Mucosa of stomach (tissue), 1 donor: ENCODE data around the gene APCS.

Experiments
- H3K27me3 ChIP-seq: one replicate; pipeline ENCODE4 v1.7.0; 2013; ENCODE audit warnings: mild to moderate bottlenecking, low read length; ENCODE audit not compliant: control insufficient read depth, insufficient read depth
- H3K36me3 ChIP-seq: one replicate; pipeline ENCODE4 v1.7.0; 2013; ENCODE audit warnings: low read length; ENCODE audit not compliant: control insufficient read depth, insufficient read depth
- H3K4me1 ChIP-seq: one replicate; pipeline ENCODE4 v1.7.0; 2013; ENCODE audit warnings: mild to moderate bottlenecking, low read length; ENCODE audit not compliant: control insufficient read depth, insufficient read depth
- H3K4me3 ChIP-seq: one replicate; pipeline ENCODE4 v1.7.0; 2013; ENCODE audit warnings: low read length
- H3K9ac ChIP-seq: one replicate; pipeline ENCODE4 v1.7.0; 2013; ENCODE audit warnings: mild to moderate bottlenecking, low read length, moderate library complexity
- H3K9me3 ChIP-seq: one replicate; pipeline ENCODE4 v1.7.0; 2013; ENCODE audit warnings: mild to moderate bottlenecking, low read length, moderate library complexity; ENCODE audit not compliant: control insufficient read depth
- donor health status: Pancreatic carcinoma.

APCS gene, protein sequence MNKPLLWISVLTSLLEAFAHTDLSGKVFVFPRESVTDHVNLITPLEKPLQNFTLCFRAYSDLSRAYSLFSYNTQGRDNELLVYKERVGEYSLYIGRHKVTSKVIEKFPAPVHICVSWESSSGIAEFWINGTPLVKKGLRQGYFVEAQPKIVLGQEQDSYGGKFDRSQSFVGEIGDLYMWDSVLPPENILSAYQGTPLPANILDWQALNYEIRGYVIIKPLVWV

DNA sequence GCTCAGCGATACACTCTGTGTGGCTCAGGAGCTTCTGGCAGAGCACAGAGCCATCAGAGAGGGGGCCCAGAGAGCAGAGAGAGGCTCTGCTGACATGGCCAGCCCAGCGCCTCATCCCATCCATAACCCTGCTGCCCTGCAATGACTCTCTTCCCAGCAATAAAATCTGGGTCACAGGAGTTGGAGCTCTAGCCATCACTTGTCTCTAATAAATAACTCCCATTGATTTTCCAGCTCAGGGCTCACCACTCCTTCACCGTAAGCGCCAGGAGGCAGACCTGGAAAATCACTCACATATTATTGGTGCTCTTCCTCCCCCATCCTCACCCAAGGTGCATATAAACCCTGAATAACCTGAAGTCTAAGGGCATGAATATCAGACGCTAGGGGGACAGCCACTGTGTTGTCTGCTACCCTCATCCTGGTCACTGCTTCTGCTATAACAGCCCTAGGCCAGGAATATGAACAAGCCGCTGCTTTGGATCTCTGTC lies at the start of gene APCS:
TSS of gene APCS (plus strand) at position 366 of the 491 bp plus-strand sequence. CDS start at position 462, 96 bp downstream.
- H3K36me3 ChIP-seq = no peaks in the 10 kb centered on the region
- no peaks in the 10 kb centered on the region for H3K9me3 ChIP-seq
- H3K9ac ChIP-seq = no peak within 1 kb of the TSS
- no peaks in the 10 kb centered on the region for H3K4me1 ChIP-seq
- no peaks in the 10 kb centered on the region for H3K27me3 ChIP-seq
- no peak within 1 kb of the TSS for H3K4me3 ChIP-seq

DNA sequence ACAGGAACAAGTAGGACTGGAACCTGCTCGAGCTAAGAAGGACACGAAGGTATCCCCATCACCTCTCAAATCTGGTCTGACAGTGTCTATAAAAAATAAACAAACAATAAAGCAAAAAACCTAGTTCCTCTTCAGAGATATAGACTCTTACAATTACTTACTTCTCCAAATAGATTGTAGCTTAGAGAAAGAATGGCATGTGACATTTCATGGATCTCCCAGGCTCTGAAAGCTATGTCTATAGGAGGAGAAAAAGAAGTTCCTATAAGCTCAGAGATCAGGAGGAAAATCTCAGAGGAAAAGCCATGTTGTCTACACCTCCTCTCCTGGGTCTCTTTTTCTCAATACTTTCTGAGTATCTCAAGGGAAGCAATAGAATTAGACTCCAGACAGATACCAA lies 39.5 kb upstream of the APCS start:
- Histone ChIP-seq H3K9me3 (no peaks in the 10 kb centered on the region), H3K4me1 (no peaks in the 10 kb centered on the region), H3K27me3 (no peaks in the 10 kb centered on the region), H3K36me3 (no peaks in the 10 kb centered on the region), H3K4me3 (no peak overlapping the region), H3K9ac (no peak overlapping the region)

DNA sequence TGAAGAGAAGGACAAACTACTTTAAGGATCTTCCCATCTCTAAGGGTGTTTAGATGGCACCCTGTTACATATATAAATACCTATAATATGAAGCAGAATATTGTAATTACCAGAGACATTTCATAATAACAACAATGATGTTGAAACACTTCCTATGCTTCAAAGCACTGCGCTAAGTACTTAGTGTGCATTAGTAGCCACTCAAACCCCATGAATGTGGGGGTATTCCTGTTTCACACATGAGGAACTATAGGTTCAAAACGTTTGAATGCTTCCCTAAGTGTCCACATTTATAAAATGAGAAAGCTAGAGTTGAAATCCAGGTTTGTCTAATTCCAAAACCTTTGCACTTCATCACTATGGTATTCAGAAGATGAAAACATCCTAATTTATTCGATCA lies 33.4 kb upstream of the APCS start:
- Histone ChIP-seq H3K9me3 (no peaks in the 10 kb centered on the region), H3K36me3 (no peaks in the 10 kb centered on the region), H3K9ac (no peak overlapping the region), H3K4me3 (no peak overlapping the region), H3K27me3 (no peaks in the 10 kb centered on the region), H3K4me1 (no peaks in the 10 kb centered on the region)

DNA sequence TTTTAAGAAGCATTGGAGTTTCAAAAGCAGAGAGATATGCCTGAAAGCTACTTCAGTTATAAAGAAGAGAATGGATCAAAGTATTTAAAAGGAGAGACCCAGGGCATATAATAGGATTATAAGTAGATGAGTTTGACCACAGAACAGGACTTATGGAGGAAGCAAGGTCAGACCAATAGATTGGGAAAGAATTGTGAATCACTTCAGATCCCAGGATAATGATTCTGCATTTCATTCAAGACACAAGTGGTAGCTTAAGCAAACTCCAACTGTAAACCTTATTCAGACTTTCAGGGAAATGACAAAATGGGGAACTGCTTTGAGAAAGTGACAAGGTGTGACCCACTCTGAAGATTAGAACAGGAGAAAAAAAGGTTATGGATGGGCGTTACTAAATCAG lies 32.9 kb upstream of the APCS start:
- H3K36me3 ChIP-seq = no peaks in the 10 kb centered on the region
- no peak overlapping the region for H3K4me3 ChIP-seq
- H3K4me1 ChIP-seq = no peaks in the 10 kb centered on the region
- H3K9me3 ChIP-seq = no peaks in the 10 kb centered on the region
- no peak overlapping the region for H3K9ac ChIP-seq
- no peaks in the 10 kb centered on the region for H3K27me3 ChIP-seq

DNA sequence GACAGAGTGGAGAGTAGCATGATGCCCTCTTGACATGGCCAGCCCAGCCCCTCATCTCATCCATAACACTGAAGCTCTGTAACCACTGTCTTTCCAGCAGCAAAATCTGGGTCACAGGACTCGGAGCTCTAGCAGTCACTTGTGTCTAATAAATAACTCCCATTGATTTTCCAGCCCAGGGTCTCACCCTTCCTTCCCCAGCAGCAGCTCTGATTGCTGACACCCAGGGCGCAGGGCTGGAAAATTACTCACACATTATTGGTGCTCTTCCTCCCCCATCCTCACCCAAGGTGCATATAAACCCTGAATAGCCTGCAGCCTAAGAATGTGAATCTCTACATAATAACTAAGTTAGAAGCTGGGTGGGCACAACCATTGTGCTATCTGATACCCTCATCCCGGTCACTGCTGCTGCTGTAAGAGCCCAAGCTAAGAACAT lies 30.7 kb upstream of the APCS start:
- Histone ChIP-seq H3K36me3 (no peaks in the 10 kb centered on the region), H3K27me3 (no peaks in the 10 kb centered on the region), H3K4me1 (no peaks in the 10 kb centered on the region), H3K4me3 (no peak overlapping the region), H3K9ac (no peak overlapping the region), H3K9me3 (no peaks in the 10 kb centered on the region)

DNA sequence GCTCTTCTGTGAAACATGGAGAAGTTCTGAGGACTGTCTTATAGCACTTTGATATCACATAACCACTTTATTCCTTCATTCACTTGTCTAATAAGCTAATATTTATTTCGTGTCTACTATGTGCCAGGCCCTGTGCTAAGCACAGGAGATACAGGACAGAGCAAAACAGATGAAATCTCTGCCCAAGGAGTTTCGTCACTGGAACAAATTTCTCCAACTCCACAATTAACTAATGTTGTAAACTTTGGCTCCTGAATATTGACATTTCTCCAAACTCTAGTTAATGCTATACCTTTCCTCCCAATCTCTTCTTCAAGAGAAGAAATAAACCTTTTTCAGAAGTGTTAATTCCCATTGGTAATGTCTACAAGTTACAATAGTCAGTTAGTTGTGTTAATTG lies 27.0 kb upstream of the APCS start:
- no peaks in the 10 kb centered on the region for H3K36me3 ChIP-seq
- H3K4me3 ChIP-seq = no peak overlapping the region
- H3K9me3 ChIP-seq = no peaks in the 10 kb centered on the region
- no peak overlapping the region for H3K9ac ChIP-seq
- H3K27me3 ChIP-seq = no peaks in the 10 kb centered on the region
- no peaks in the 10 kb centered on the region for H3K4me1 ChIP-seq

DNA sequence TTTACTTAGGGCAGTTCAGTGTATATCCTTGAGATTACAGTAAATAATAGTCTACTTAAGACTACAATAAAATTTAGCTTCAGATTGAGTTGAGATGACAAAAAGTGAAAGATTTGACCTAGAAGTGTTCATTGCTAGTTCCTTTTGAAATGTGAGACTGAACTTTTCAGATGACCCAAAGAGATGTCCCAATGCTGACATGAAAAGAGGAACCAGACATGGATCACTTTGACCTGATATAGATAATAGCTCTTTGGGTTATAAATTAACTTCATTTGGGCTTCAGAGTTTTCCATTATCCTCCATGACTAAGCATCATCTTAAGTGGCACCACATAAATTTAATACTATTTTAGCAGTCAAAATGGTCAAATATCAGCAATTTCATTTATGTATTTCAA lies 26.1 kb upstream of the APCS start:
- H3K4me3 ChIP-seq = no peak overlapping the region
- H3K36me3 ChIP-seq = no peaks in the 10 kb centered on the region
- no peaks in the 10 kb centered on the region for H3K9me3 ChIP-seq
- H3K4me1 ChIP-seq = no peaks in the 10 kb centered on the region
- H3K9ac ChIP-seq = no peak overlapping the region
- no peaks in the 10 kb centered on the region for H3K27me3 ChIP-seq

DNA sequence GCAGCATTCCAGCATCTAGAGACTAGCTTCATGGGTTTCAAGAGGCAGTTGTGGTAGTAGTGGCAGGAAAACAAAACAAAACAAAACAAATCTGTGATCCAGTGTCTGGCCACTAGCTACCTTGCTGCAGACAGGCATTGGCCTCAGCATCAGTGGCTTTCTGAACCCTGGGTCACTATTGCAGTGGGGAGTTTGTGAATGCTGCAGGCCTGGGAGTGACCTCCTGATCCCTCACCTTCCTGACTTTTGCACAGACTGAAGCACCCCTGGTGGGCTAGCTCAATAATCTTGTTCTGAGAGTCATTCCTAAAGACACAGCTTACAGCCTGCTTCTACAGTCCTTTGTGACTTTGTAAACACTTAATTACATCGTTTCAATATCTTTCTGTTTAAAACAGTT lies 24.9 kb upstream of the APCS start:
- Histone ChIP-seq H3K4me1 (no peaks in the 10 kb centered on the region), H3K9me3 (no peaks in the 10 kb centered on the region), H3K27me3 (no peaks in the 10 kb centered on the region), H3K4me3 (no peak overlapping the region), H3K36me3 (no peaks in the 10 kb centered on the region), H3K9ac (no peak overlapping the region)

DNA sequence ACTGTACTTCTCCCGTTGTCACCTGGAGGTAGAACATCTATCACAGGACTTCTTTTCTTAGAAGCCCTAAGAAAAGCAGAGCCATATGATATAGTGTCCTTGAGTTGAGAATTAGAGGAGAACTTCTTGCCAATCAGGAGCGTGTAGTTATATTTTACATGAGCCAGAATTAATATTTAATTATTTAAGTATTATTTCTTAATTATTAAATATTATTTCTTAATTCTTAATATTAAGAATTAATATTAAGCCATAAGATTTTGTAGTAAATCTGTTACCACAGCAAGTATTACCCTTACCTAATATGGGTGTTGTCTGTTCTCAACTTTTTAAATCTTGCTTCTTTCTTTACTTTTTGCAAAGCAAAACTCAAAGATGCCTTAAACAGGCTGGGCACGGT lies 10.2 kb upstream of the APCS start:
- H3K9me3 ChIP-seq = no peaks in the 10 kb centered on the region
- H3K27me3 ChIP-seq = no peaks in the 10 kb centered on the region
- no peaks in the 10 kb centered on the region for H3K4me1 ChIP-seq
- no peak overlapping the region for H3K4me3 ChIP-seq
- no peak overlapping the region for H3K9ac ChIP-seq
- H3K36me3 ChIP-seq = no peaks in the 10 kb centered on the region

DNA sequence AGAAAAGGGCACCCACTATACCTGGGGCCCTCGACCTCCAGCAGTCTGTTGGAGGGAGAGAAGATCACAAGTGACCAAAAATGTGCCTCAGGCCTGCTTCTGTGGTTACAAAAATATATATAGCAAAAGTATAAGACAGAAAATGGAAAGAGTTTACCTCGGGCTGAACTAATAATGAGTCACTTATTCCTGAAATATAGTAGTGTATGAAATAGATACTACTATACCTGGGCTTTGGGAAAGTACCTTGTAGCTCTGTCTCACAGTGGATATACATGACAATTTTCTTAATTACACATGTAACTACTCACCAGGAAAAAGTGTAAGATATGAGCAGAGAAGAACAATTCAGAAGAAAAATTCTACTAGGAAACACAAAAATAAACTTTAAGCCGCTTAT lies 7.3 kb upstream of the APCS start:
- Histone ChIP-seq H3K9me3 (no peaks in the 10 kb centered on the region), H3K4me3 (no peak overlapping the region), H3K36me3 (no peaks in the 10 kb centered on the region), H3K4me1 (no peaks in the 10 kb centered on the region), H3K27me3 (no peaks in the 10 kb centered on the region), H3K9ac (no peak overlapping the region)

DNA sequence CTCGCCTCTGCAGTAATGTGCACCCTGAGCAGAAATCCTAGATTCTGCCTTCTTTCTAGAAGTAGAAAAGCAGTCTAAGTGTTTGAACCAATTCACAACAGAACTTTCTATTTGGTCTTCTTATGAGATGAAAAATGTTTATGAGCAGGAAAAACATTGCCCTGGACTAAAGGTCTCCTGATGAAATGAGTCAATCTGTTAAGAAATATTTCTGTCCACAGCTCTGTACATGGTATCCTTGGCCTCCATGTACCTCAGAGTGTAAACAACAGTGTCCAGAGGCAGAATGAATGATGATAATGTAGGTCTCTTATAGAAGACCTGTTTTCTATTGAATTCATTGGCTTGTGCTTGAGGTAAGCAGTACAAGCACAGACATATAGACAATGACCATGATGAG lies 6.2 kb upstream of the APCS start:
- no peaks in the 10 kb centered on the region for H3K36me3 ChIP-seq
- no peaks in the 10 kb centered on the region for H3K9me3 ChIP-seq
- H3K27me3 ChIP-seq = no peaks in the 10 kb centered on the region
- no peak overlapping the region for H3K9ac ChIP-seq
- no peaks in the 10 kb centered on the region for H3K4me1 ChIP-seq
- no peak overlapping the region for H3K4me3 ChIP-seq

DNA sequence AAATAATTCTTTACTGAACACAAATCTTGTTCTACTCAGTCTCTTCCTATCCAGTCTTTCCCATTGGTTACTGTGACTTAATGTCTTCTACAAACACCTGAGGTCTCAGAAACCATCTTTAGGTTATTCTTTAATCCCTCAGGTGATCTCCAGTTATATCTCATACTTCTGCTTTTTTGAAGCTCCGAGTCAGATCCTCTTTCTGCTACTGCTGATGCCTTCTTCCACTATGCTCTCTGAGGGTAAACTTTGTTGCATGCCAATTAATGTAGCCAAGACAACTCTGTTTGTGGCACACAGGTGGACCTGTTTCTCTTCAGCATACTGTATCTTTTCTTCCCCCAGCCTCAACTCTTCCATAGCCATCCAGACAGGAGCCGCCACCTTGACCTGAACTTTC lies 3.1 kb upstream of the APCS start:
- Histone ChIP-seq H3K27me3 (no peaks in the 10 kb centered on the region), H3K4me1 (no peaks in the 10 kb centered on the region), H3K9me3 (no peaks in the 10 kb centered on the region), H3K4me3 (no peak overlapping the region), H3K9ac (no peak overlapping the region), H3K36me3 (no peaks in the 10 kb centered on the region)

DNA sequence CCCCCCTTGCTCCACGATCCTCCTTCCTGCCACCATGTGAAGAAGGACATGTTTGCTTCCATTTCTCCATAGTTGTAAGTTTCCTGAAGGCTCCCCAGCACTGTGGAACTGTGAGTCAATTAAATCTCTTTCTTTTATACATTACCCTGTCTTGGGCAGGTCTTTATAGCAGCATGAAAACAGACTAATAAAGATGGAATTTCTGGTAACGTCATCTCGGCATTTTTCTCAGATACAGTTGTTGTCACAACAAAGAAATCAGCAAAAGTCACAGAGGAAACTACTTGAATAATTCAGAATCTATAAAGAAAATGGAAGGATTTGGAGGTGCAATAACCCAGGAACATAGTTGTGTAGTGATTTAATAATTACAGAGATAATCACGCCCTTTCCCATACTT lies 4.4 kb downstream of the APCS start:
- Histone ChIP-seq H3K36me3 (no peaks in the 10 kb centered on the region), H3K27me3 (no peaks in the 10 kb centered on the region), H3K4me1 (no peaks in the 10 kb centered on the region), H3K9me3 (no peaks in the 10 kb centered on the region), H3K4me3 (no peak overlapping the region), H3K9ac (no peak overlapping the region)
